ENCODE data around the gene SLC38A1. TPM values are rescaled to one million over a fixed set of nuclear protein-coding genes. Genes with fewer than 3 reads are reported as not detected.

The SLC38A1 gene
- 10 to 100 TPM; 14.8 to 48.5 (median 28.4) TPM for total RNA-seq

GRCh38 chr12:46268583-46269428 lies at the start of gene SLC38A1:
SLC38A1 (minus strand) TSS chr12:46269043; CDS start chr12:46239800, 29,243 bp downstream.
- ATAC-seq (ENCODE audit: low FRiP score) (peak; percentile 80), DNase-seq (ENCODE audit: low spot score) (peak; percentile 49)
- no peak for TF ChIP-seq CTCF (IDR thresholded peaks at IDR 0.05)

GRCh38 chr12:46318037-46318436 lies 49.2 kb upstream of the SLC38A1 start:
- ATAC-seq (ENCODE audit: low FRiP score) (no peak), DNase-seq (ENCODE audit: low spot score) (no peak)
- TF ChIP-seq CTCF (IDR thresholded peaks at IDR 0.05), result no peak

GRCh38 chr12:46304070-46304469 lies 35.2 kb upstream of the SLC38A1 start:
- no peak for TF ChIP-seq CTCF (IDR thresholded peaks at IDR 0.05)
- DNase-seq (ENCODE audit: low spot score), result no peak
- ATAC-seq (ENCODE audit: low FRiP score), result no peak

- ATAC-seq (ENCODE audit: low FRiP score), result no peak
- no peak for TF ChIP-seq CTCF (IDR thresholded peaks at IDR 0.05)
These were observed 34.3 kb upstream of the SLC38A1 start for GRCh38 chr12:46303039-46303666.

GRCh38 chr12:46300910-46301309 lies 32.1 kb upstream of the SLC38A1 start:
- TF ChIP-seq CTCF (IDR thresholded peaks at IDR 0.05), result no peak
- no peak for DNase-seq (ENCODE audit: low spot score)
- ATAC-seq (ENCODE audit: low FRiP score), result no peak

More at GRCh38 chr12:46303039-46303666, 34.3 kb upstream of the SLC38A1 start:
- DNase-seq (ENCODE audit: low spot score), result no peak

- no peak for TF ChIP-seq CTCF (IDR thresholded peaks at IDR 0.05)
- DNase-seq (ENCODE audit: low spot score) (no peak), ATAC-seq (ENCODE audit: low FRiP score) (no peak)
These were observed 31.0 kb upstream of the SLC38A1 start for GRCh38 chr12:46299851-46300250.
